Lung (tissue), 12 donors: ENCODE results near the gene KATNBL1. TPM values are rescaled to one million over a fixed set of nuclear protein-coding genes. Genes with fewer than 3 reads are reported as not detected.
"Not testable (repeated sequence)": the region's sequence is repeated elsewhere in the genome, so short reads cannot be mapped to it uniquely, and the experiment has no call there.

Experiments used
- ATAC-seq: fragments of 200-7000 bp; cut with Tn5 transposase; one replicate; pipeline ENCODE4 v1.9.1; 2020; ENCODE audit warnings: moderate number of reproducible peaks; ENCODE audit not compliant: insufficient read depth, low FRiP score
- DNase-seq, 3 donors: peaks; one replicate each; pipeline ENCODE4 v3.0.0-alpha.2; 2013 to 2017
- H3K27ac ChIP-seq, 2 donors: one replicate each; pipeline ENCODE4 v1.5.1; 2013; ENCODE audit warnings: mild to moderate bottlenecking in 2 of 2, moderate library complexity in 2 of 2, control low read depth in 1 of 2, inconsistent platforms in 1 of 2, low read depth in 1 of 2, low read length in 1 of 2
- H3K27me3 ChIP-seq, 3 donors: one replicate each; pipeline ENCODE4 v1.5.1; 2013; ENCODE audit warnings: low read length in 2 of 3; ENCODE audit not compliant: control insufficient read depth in 3 of 3, insufficient read depth in 3 of 3
- H3K36me3 ChIP-seq, 4 donors: one replicate each; pipeline ENCODE4 v1.5.1; 2013; ENCODE audit warnings: low read length in 4 of 4, mild to moderate bottlenecking in 1 of 4, moderate library complexity in 1 of 4; ENCODE audit not compliant: control insufficient read depth in 4 of 4, insufficient read depth in 4 of 4
- H3K4me1 ChIP-seq, 5 donors: one replicate each; pipeline ENCODE4 v1.5.1; 2013; ENCODE audit warnings: low read length in 5 of 5, mild to moderate bottlenecking in 2 of 5, moderate library complexity in 1 of 5; ENCODE audit not compliant: control insufficient read depth in 5 of 5, insufficient read depth in 5 of 5
- H3K4me3 ChIP-seq: one replicate; pipeline ENCODE4 v1.5.1; 2013; ENCODE audit warnings: mild to moderate bottlenecking, control low read depth, moderate library complexity
- H3K9ac ChIP-seq, 2 donors: one replicate each; pipeline ENCODE4 v1.5.1; 2013; ENCODE audit warnings: low read length in 2 of 2, control low read depth in 1 of 2; ENCODE audit not compliant: insufficient read depth in 1 of 2
- H3K9me3 ChIP-seq, 4 donors: one replicate each; pipeline ENCODE4 v1.5.1; 2013; ENCODE audit warnings: low read length in 3 of 4, mild to moderate bottlenecking in 1 of 4, moderate library complexity in 1 of 4; ENCODE audit not compliant: control insufficient read depth in 4 of 4, insufficient read depth in 3 of 4
- WGBS, 2 donors: extraction: QIAGEN DNeasy Blood & Tissue Kit; methylation state at CpG; one replicate each; pipeline ENCODE4 v1.1.7; 2013; 5-methylcytosine and 5-hydroxymethylcytosine counted together
- polyA plus RNA-seq, 2 donors: library from polyadenylated mRNA; stranded (reverse); fragments of 200-250 nt; gene quantifications; one replicate each; pipeline ENCODE4 v1.2.1, GENCODE V29; 2013
- total RNA-seq, 2 donors: library from RNA; depleted of rRNA in 1 of 2; stranded (reverse); fragments of >200 nt in 1 of 2; gene quantifications; one replicate each; pipeline ENCODE4 v1.2.1, GENCODE V29; 2014 to 2021
- TF ChIP-seq, protein P1 (sequence below): IDR thresholded peaks from 2 replicates; pipeline ENCODE4 v1.5.1; 2012; ENCODE audit warnings: mild to moderate bottlenecking; ENCODE audit errors: control extremely low read depth, extremely low read depth
- donor health status: control.
- donor health status: control.
- donor health status: Bipolar disorder and iron deficiency.
- donor health status: healthy.
- donor health status: DM: yes; HTN: yes; CAD: no.

Gene KATNBL1
- total and polyA plus RNA-seq, 4 donors = 25.7 to 112 (median 36.9) TPM

DNA sequence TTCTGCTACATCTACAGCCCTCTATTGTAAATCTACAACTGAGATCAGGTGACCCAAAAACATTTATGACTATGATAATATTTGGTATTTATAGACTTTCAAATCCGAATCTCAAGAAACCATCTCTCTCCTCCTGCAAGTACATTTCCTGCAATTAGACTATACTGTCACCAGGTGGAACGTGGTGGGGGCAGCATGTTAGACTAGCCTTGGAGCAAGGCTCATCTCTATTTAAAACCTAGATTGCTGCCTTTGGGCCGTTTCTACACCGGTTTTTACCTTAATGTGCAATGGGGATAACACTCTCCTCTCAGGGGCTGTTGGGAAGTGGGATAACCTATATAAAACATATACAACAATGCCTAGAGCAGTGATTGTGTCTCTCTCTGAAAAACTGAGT lies 3.8 kb upstream of the KATNBL1 start:
- Histone ChIP-seq H3K27me3 (peaks cover 0 to 4% (median 0%) of the 10 kb centered on the region in 3 donors), H3K4me3 (no peak overlapping the region), H3K36me3 (no peaks in the 10 kb centered on the region), H3K9ac (no peak overlapping the region), H3K4me1 (peaks cover 0 to 4% (median 0%) of the 10 kb centered on the region in 5 donors), H3K27ac (no peak overlapping the region), H3K9me3 (no peaks in the 10 kb centered on the region)
- TF ChIP-seq, protein P1, sequence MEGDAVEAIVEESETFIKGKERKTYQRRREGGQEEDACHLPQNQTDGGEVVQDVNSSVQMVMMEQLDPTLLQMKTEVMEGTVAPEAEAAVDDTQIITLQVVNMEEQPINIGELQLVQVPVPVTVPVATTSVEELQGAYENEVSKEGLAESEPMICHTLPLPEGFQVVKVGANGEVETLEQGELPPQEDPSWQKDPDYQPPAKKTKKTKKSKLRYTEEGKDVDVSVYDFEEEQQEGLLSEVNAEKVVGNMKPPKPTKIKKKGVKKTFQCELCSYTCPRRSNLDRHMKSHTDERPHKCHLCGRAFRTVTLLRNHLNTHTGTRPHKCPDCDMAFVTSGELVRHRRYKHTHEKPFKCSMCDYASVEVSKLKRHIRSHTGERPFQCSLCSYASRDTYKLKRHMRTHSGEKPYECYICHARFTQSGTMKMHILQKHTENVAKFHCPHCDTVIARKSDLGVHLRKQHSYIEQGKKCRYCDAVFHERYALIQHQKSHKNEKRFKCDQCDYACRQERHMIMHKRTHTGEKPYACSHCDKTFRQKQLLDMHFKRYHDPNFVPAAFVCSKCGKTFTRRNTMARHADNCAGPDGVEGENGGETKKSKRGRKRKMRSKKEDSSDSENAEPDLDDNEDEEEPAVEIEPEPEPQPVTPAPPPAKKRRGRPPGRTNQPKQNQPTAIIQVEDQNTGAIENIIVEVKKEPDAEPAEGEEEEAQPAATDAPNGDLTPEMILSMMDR = no peak
- ATAC-seq (no peak), DNase-seq (no peak)
- WGBS, 2 donors = 37 to 48% methylated on average over 4 of the region's 4 CpGs

DNA sequence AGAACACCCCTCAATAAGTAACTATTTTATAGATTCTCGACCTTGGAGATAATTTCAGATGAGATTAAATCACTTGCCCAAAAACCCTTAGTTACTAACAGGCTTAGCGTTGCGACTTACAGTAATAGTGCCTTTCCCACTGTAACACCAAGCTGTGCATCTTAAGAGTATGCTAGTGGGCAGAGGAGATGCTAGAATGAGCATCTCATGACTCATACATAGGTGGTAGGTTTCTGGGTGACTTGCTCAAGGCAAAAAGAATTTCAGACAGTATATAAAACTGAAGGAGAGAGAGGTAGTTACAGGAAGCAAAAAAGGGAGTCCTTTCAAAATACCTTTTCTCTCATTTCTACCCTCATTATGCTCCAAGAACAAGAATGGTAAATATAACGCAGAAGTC lies 3.9 kb downstream of the KATNBL1 start:
- Histone ChIP-seq H3K4me1 (peaks cover 0 to 12% (median 0%) of the 10 kb centered on the region in 5 donors), H3K9me3 (no peaks in the 10 kb centered on the region), H3K27me3 (no peaks in the 10 kb centered on the region), H3K27ac (no peak overlapping the region), H3K36me3 (peaks cover 0 to 4% (median 0%) of the 10 kb centered on the region in 4 donors), H3K4me3 (no peak overlapping the region), H3K9ac (no peak overlapping the region)
- DNase-seq (no peak), ATAC-seq (no peak)
- 95 to 97% methylated on average over 4 of the region's 4 CpGs for WGBS, 2 donors
- TF ChIP-seq, protein P1 = no peak

DNA sequence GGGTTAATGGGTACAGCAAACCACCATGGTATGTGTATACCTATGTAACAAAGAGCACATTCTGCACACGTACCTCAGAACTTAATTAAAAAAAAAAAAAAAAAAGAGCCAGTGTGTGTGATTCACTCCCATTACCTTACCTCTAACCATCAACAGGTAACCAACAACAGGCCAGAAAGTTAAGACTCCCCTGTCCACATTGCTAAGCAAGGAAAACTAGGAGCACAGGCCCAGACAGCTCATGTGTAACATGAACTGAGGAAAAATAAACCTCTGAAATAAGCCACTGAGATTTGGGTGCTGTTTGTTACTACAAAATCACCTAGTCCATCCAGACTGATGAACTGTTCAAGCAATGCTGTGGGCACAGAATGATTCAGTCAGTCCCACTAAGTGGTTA lies 6.0 kb downstream of the KATNBL1 start:
- Histone ChIP-seq H3K9ac (no peak overlapping the region), H3K27me3 (no peaks in the 10 kb centered on the region), H3K36me3 (peaks cover 0 to 4% (median 0%) of the 10 kb centered on the region in 4 donors), H3K4me3 (no peak overlapping the region), H3K4me1 (peaks cover 0 to 10% (median 0%) of the 10 kb centered on the region in 5 donors), H3K9me3 (no peaks in the 10 kb centered on the region), H3K27ac (no peak overlapping the region)
- ATAC-seq (no peak), DNase-seq (no peak)
- WGBS, 2 donors = 90 to 95% methylated on average over 1 of the region's 1 CpG
- TF ChIP-seq, protein P1 = no peak

DNA sequence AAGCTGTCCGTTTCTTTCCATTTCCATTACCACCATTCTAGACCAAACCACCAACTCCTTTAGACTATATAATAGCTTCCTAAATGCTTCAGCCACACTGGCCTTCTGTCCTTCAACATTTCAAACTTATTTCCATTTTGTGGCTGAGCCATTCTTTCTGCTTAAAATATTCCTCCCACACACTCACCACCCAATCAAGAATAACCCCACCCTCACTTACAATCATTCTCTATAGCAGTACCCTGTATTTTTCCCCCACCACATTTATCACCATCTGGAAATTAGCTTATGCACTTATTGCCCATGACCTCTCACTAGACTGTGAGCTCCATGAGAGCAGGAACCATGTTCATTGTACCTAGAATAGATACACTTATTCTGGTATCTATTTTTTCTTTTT lies 6.6 kb downstream of the KATNBL1 start:
- H3K27me3 ChIP-seq = no peaks in the 10 kb centered on the region
- H3K36me3 ChIP-seq = peaks cover 0 to 4% (median 0%) of the 10 kb centered on the region in 4 donors
- no peaks in the 10 kb centered on the region for H3K9me3 ChIP-seq
- DNase-seq (no peak), ATAC-seq (no peak)
- no peak overlapping the region for H3K9ac ChIP-seq
- H3K4me3 ChIP-seq = no peak overlapping the region
- H3K27ac ChIP-seq = no peak overlapping the region
- peaks cover 0 to 5% (median 0%) of the 10 kb centered on the region in 5 donors for H3K4me1 ChIP-seq
- TF ChIP-seq, protein P1 = no peak
- 86 to 91% methylated on average over 1 of the region's 1 CpG for WGBS, 2 donors

DNA sequence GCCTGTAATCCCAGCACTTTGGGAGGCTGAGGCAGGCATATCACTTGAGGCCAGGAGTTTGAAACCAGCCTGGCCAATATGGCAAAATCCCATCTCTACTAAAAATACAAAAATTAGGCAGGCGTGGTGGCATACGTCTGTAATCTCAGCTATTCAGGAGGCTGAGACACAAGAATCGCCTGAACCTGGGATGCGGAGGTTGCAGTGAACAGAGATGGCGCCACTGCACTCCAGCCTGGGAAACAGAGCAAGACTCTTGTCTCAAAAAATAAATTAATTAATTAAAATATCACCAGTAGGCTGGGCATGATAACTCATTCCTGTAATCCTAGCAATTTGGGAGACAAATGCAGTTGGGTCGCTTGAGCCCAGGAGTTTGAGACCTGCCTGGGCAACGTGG lies 16.6 kb downstream of the KATNBL1 start:
- not testable (repeated sequence) for ATAC-seq, H3K27ac ChIP-seq, H3K9ac ChIP-seq, DNase-seq, H3K27me3 ChIP-seq, H3K4me1 ChIP-seq, H3K36me3 ChIP-seq, H3K9me3 ChIP-seq, H3K4me3 ChIP-seq
- WGBS, 2 donors = 83 to 96% methylated on average over 7 of the region's 7 CpGs
